Measurements from ENCODE around the gene ANG. TPM values are rescaled to one million over a fixed set of nuclear protein-coding genes. Genes with fewer than 3 reads are reported as not detected.

The ANG gene
- total RNA-seq, 3 donors from 2014 or later = 25.0 to 50.1 (median 41.0) TPM

- DNase-seq (peak; percentile 73 to 87 (median 81)), ATAC-seq (peak; percentile 38)
- Histone ChIP-seq H3K9me3 (no peaks in the 10 kb centered on the region), H3K4me1 (ENCODE audit: low read depth) (peaks cover 50% of the 10 kb centered on the region), H3K4me3 (peak overlapping the region; percentile 52), H3K36me3 (ENCODE audit: low read depth) (no peaks in the 10 kb centered on the region)
- no peak for TF ChIP-seq CTCF (IDR thresholded peaks at IDR 0.05)
- intact Hi-C loops (cut with DNase I, micrococcal nuclease) = loop anchor here (5.0 to 10.0 kb wide), 4 partner anchors 71 to 421 kb away; partner anchors contain the start of genes CCNB1IP1 (in 1 of the 2), TEP1 (in 1 of the 2) and TMEM253 (in 1 of the 2)
These were observed 5.3 kb upstream of the ANG start for GRCh38 chr14:20683125-20683890.

- Histone ChIP-seq H3K4me3 (peak within 1 kb of the TSS; percentile 52), H3K4me1 (ENCODE audit: low read depth) (peaks cover 54% of the 10 kb centered on the region), H3K9me3 (no peaks in the 10 kb centered on the region), H3K36me3 (ENCODE audit: low read depth) (no peaks in the 10 kb centered on the region)
- ATAC-seq = peak; percentile 63
- DNase-seq = peak; percentile 95 to 96 (median 95)
- no peak for TF ChIP-seq CTCF (IDR thresholded peaks at IDR 0.05)
- intact Hi-C loops (cut with DNase I, micrococcal nuclease) = loop anchor here (5.0 to 10.0 kb wide), 4 partner anchors 72 to 421 kb away; partner anchors contain the start of genes CCNB1IP1 (in 1 of the 2), TEP1 (in 1 of the 2) and TMEM253 (in 1 of the 2)
These were observed 4.5 kb upstream of the ANG start, which contains the start of gene RNASE4 for GRCh38 chr14:20683891-20684661. RNASE4 (plus strand) TSS chr14:20684560; CDS start chr14:20699372, 14,812 bp downstream.

- no peaks in the 10 kb centered on the region for H3K9me3 ChIP-seq
- H3K4me3 ChIP-seq = peak overlapping the region; percentile 52
- no peak for ATAC-seq
- peak; percentile 58 to 67 (median 64) for DNase-seq
- H3K36me3 ChIP-seq (ENCODE audit: low read depth) = no peaks in the 10 kb centered on the region
- H3K4me1 ChIP-seq (ENCODE audit: low read depth) = peaks cover 54% of the 10 kb centered on the region
- TF ChIP-seq CTCF (IDR thresholded peaks at IDR 0.05) = no peak
- intact Hi-C loops (cut with DNase I, micrococcal nuclease) = loop anchor here (5.0 to 10.0 kb wide), 4 partner anchors 73 to 420 kb away; partner anchors contain the start of genes CCNB1IP1 (in 1 of the 2), TEP1 (in 1 of the 2) and TMEM253 (in 1 of the 2)
These were observed 3.7 kb upstream of the ANG start for GRCh38 chr14:20684662-20685456.

- TF ChIP-seq CTCF (IDR thresholded peaks at IDR 0.05) = no peak
- peaks cover 49% of the 10 kb centered on the region for H3K4me1 ChIP-seq (ENCODE audit: low read depth)
- DNase-seq (peak in 1 of 3 donors; percentile 84), ATAC-seq (peak; percentile 20)
- intact Hi-C loops (cut with DNase I, micrococcal nuclease) = loop anchor here in 1 of 2 donors (10.0 kb wide), 2 partner anchors 352 to 418 kb away; partner anchors contain the start of genes CCNB1IP1 and TMEM253
- no peaks in the 10 kb centered on the region for H3K36me3 ChIP-seq (ENCODE audit: low read depth)
- no peak overlapping the region for H3K4me3 ChIP-seq
- H3K9me3 ChIP-seq = no peaks in the 10 kb centered on the region
These were observed 2.0 kb upstream of the ANG start for GRCh38 chr14:20686386-20687143.
